GM12891 (cell line): ENCODE measurements around the gene SSTR1.

Experiments used
- POLR2A ChIP-seq: IDR thresholded peaks from 2 replicates; pipeline ENCODE4 v1.6.1; 2011; ENCODE audit warnings: low read depth, low read length, control low read depth
- POLR2AphosphoS5 ChIP-seq: IDR thresholded peaks from 2 replicates; pipeline ENCODE4 v1.6.1; 2011; ENCODE audit warnings: low read depth, low read length, control low read depth
- SPI1 ChIP-seq: IDR thresholded peaks from 2 replicates; pipeline ENCODE4 v1.6.1; 2011; ENCODE audit warnings: low read depth, low read length, control low read depth
- TAF1 ChIP-seq: IDR thresholded peaks from 2 replicates; pipeline ENCODE4 v1.6.1; 2011; ENCODE audit warnings: low read depth, low read length, control low read depth

DNA sequence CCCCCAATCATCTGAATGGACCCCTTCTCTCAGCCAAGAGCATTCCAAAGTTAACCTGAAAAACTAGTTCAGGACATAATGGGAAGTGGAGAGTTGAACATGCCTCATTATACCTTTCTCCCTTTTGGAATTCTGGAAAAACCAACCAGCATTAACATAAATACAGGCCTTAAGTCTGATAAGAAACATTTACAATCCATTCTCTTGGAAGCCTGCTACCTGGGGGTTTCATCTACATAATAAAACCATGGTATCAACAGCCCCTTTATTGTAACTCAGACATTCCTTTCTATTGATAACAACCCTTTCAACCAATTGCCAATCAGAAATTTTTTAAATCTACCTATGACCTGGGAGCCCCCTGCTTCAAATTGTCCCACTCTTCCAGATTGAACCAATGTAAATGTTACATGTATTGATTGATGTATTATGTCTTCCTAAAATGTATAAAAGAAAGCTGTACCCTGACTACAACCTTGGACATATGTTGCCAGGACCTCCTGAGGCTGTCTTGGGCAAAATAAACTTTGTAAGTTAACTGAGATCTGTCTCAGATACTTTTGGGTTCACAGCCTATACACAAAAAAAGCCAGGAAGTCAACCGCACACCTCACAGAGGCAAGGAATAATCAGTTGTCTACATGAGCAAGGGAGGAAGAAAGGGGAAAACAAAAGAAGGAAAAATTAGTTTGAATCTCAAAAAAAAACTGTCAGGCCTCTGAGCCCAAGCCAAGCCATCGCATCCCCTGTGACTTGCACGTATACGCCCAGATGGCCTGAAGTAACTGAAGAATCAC lies 17.6 kb upstream of the SSTR1 start:
- TF ChIP-seq SPI1 (no peak), POLR2A (no peak), POLR2AphosphoS5 (no peak), TAF1 (no peak)
